VCaP (cell line): ENCODE results near the gene NUDT17.

Experiments used
- H3K27ac ChIP-seq: fragments of 450-650 bp; 2 replicates; pipeline ENCODE4 v1.5.1; 2017
- CTCF ChIP-seq: fragments of 450-650 bp; conservative IDR thresholded peaks from 2 replicates; pipeline ENCODE4 v1.5.1; 2017; ENCODE audit warnings: mild to moderate bottlenecking, moderate library complexity

Gene NUDT17

GRCh38 chr1:145886816-145887215 lies 41.4 kb downstream of the NUDT17 start:
- H3K27ac ChIP-seq: no peak overlapping the region
- TF ChIP-seq CTCF: no peak

- no peak for TF ChIP-seq CTCF
- no peak overlapping the region for H3K27ac ChIP-seq
Measured at GRCh38 chr1:145887631-145888030, 42.2 kb downstream of the NUDT17 start.

GRCh38 chr1:145889722-145890121 lies 44.3 kb downstream of the NUDT17 start:
- no peak for TF ChIP-seq CTCF
- peak overlapping the region; percentile 96 for H3K27ac ChIP-seq

- TF ChIP-seq CTCF: no peak
- H3K27ac ChIP-seq: peak overlapping the region; percentile 96
Measured at GRCh38 chr1:145891143-145891542, 45.7 kb downstream of the NUDT17 start.

GRCh38 chr1:145891587-145892485 lies 46.4 kb downstream of the NUDT17 start:
- peak; percentile 96 for TF ChIP-seq CTCF

GRCh38 chr1:145892486-145893087 lies 47.2 kb downstream of the NUDT17 start:
- no peak for TF ChIP-seq CTCF
- H3K27ac ChIP-seq: peak overlapping the region; percentile 96

More at GRCh38 chr1:145891587-145892485, 46.4 kb downstream of the NUDT17 start:
- peak overlapping the region; percentile 96 for H3K27ac ChIP-seq

GRCh38 chr1:145893306-145894055 lies 48.1 kb downstream of the NUDT17 start:
- H3K27ac ChIP-seq: peak overlapping the region; percentile 96
- TF ChIP-seq CTCF: no peak
